Thoracic aorta (tissue), 2 donors: ENCODE data around the gene ZDHHC11. TPM values are rescaled to one million over a fixed set of nuclear protein-coding genes. Genes with fewer than 3 reads are reported as not detected.

ENCODE experiments used
- ATAC-seq: fragments of 150-250 bp; one replicate; pipeline ENCODE4 v1.8.0; 2017; ENCODE audit warnings: low read depth; ENCODE audit not compliant: insufficient number of reproducible peaks, low FRiP score
- DNase-seq: peaks from one replicate; pipeline ENCODE4 v3.0.0-alpha.2; 2020; ENCODE audit warnings: low spot score
- H3K27ac ChIP-seq, 2 donors: fragments of 200-600 bp; sonication (generic); 1 replicate in 1 of 2; 2 replicates in 1 of 2; pipeline ENCODE4 v1.5.1; 2016; ENCODE audit warnings: mild to moderate bottlenecking in 2 of 2, moderate library complexity in 2 of 2
- H3K27me3 ChIP-seq: fragments of 200-600 bp; sonication (generic); replicated peaks from 2 replicates; pipeline ENCODE4 v1.6.0; 2016; ENCODE audit warnings: mild to moderate bottlenecking; ENCODE audit not compliant: insufficient read depth
- H3K36me3 ChIP-seq: fragments of 200-600 bp; sonication (generic); one replicate; pipeline ENCODE4 v1.5.1; 2016
- H3K4me1 ChIP-seq, 2 donors: fragments of 200-600 bp; sonication (generic); 1 replicate in 1 of 2; 2 replicates in 1 of 2; pipeline versions ENCODE4 v1.5.1 to v1.6.0; 2016; ENCODE audit warnings: low read depth in 2 of 2, mild to moderate bottlenecking in 1 of 2; ENCODE audit not compliant: control insufficient read depth in 1 of 2
- H3K4me3 ChIP-seq: fragments of 200-600 bp; sonication (generic); 2 replicates; pipeline ENCODE4 v1.5.1; 2016; ENCODE audit warnings: mild to moderate bottlenecking
- H3K9me3 ChIP-seq: fragments of 200-600 bp; sonication (generic); 2 replicates; pipeline ENCODE4 v1.5.1; 2016
- CTCF ChIP-seq: fragments of 200-600 bp; sonication (generic); IDR thresholded peaks from one replicate; pipeline ENCODE4 v1.5.1; 2019; ENCODE audit warnings: antibody characterized with exemption
- total RNA-seq, 2 donors: library from RNA; depleted of rRNA; stranded (reverse); fragments of >200 nt; gene quantifications; one replicate each; pipeline versions ENCODE4 v1.1.0 to v1.2.3, GENCODE V29; 2016

Gene ZDHHC11
- total RNA-seq, 2 donors from 2014 or later: 4.2 to 5.6 TPM

- no peaks in the 10 kb centered on the region for H3K9me3 ChIP-seq
- no peaks in the 10 kb centered on the region for H3K4me1 ChIP-seq
Measured at GRCh38 chr5:761854-762710, 88.7 kb downstream of the ZDHHC11 start.

GRCh38 chr5:761059-761771 is 89.6 kb downstream of the ZDHHC11 start:
- no peak overlapping the region for H3K27ac ChIP-seq
- H3K36me3 ChIP-seq: no peaks in the 10 kb centered on the region
- no peak for ATAC-seq
- no peak overlapping the region for H3K4me3 ChIP-seq
- no peaks in the 10 kb centered on the region for H3K4me1 ChIP-seq
- TF ChIP-seq CTCF: no peak
- no peaks in the 10 kb centered on the region for H3K27me3 ChIP-seq
- no peak for DNase-seq
- H3K9me3 ChIP-seq: no peaks in the 10 kb centered on the region

More at GRCh38 chr5:761854-762710, 88.7 kb downstream of the ZDHHC11 start:
- no peaks in the 10 kb centered on the region for H3K36me3 ChIP-seq
- DNase-seq (no peak), ATAC-seq (no peak)
- no peak overlapping the region for H3K4me3 ChIP-seq
- no peak for TF ChIP-seq CTCF
- H3K27ac ChIP-seq: no peak overlapping the region
- H3K27me3 ChIP-seq: no peaks in the 10 kb centered on the region

DNA sequence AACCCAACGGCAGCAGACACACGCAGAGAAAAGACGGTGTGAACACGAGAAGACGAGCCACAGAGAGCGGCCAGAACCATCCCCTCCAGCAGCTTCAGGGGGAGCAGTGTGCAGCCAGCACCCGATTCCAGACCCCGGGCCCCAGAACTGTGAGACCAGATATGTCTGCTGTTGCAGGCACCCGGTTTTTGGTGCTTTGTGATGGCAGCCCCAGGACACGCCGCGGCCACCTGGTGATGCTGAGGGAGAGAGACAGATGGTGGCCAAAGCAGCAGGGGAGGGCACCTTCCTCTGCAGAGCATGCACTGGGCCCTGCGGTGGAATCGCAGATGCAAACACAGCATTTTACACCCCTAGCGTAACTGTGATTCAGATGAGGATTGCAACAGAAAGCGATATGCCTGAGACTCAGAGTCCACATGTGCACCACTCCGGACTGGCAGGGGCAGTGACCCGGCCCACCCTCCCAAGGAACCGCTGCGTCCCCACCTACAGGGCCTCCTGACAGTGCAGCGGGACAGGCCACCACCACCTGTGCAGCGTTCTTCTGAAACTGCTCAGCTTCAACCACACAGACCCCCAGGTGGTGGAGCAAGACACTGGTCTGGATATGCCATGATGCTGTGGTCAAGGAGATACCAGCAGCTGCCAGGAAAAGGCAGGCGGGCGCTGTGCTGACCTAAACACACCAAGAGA is 90.3 kb downstream of the ZDHHC11 start:
- Histone ChIP-seq H3K4me1 (no peaks in the 10 kb centered on the region), H3K36me3 (no peaks in the 10 kb centered on the region), H3K9me3 (no peaks in the 10 kb centered on the region), H3K27me3 (no peaks in the 10 kb centered on the region), H3K4me3 (no peak overlapping the region), H3K27ac (no peak overlapping the region)
- TF ChIP-seq CTCF: no peak
- ATAC-seq: no peak
- DNase-seq: no peak

- Histone ChIP-seq H3K27me3 (no peaks in the 10 kb centered on the region), H3K4me1 (no peaks in the 10 kb centered on the region), H3K27ac (no peak overlapping the region), H3K4me3 (no peak overlapping the region), H3K9me3 (no peaks in the 10 kb centered on the region), H3K36me3 (no peaks in the 10 kb centered on the region)
- no peak for TF ChIP-seq CTCF
- DNase-seq (no peak), ATAC-seq (no peak)
Measured at GRCh38 chr5:759781-760362, 90.9 kb downstream of the ZDHHC11 start.
